ENCODE measurements around the gene TNNT2.

The TNNT2 gene

GRCh38 chr1:201381130-201381529 lies 3.6 kb upstream of the TNNT2 start:
- Histone ChIP-seq H4K8ac (ENCODE audit: low read depth, low read length) (no peak overlapping the region), H3K4me1 (ENCODE audit: control insufficient read depth, low read depth, low read length) (peaks cover 5% of the 10 kb centered on the region), H3K4me3 (ENCODE audit: low read length) (no peak overlapping the region), H3K79me2 (ENCODE audit: control insufficient read depth, insufficient read depth, low read length) (no peaks in the 10 kb centered on the region), H3K4me2 (ENCODE audit: low read length) (no peak overlapping the region), H3K18ac (ENCODE audit: low read length) (no peak overlapping the region), H3K36me3 (ENCODE audit: control insufficient read depth, insufficient read depth, low read length) (no peaks in the 10 kb centered on the region), H3K27me3 (ENCODE audit: insufficient read depth, low read length, poor library complexity) (no peaks in the 10 kb centered on the region), H3K4ac (ENCODE audit: low read depth, low read length) (no peak overlapping the region), H2BK120ac (ENCODE audit: low read depth, low read length) (no peak overlapping the region), H3K56ac (ENCODE audit: low read length) (no peak overlapping the region), H2BK15ac (replicated peaks; ENCODE audit: low read depth) (no peak overlapping the region), H2AK5ac (ENCODE audit: low read length) (no peak overlapping the region), H3K79me1 (ENCODE audit: low read length) (no peaks in the 10 kb centered on the region), H3K23ac (ENCODE audit: low read length) (no peak overlapping the region), H3K9ac (ENCODE audit: low read length) (no peak overlapping the region), H2BK5ac (ENCODE audit: low read length) (no peak overlapping the region), H3K27ac (ENCODE audit: low read depth, low read length) (no peak overlapping the region), H4K5ac (ENCODE audit: low read length) (no peak overlapping the region)
- no CpG with 5 or more reads among the region's 7 CpGs for whole genome bisulfite sequencing (ENCODE audit: extremely low coverage, insufficient coverage, low lambda C conversion rate)
- no peak for DNase-seq

DNA sequence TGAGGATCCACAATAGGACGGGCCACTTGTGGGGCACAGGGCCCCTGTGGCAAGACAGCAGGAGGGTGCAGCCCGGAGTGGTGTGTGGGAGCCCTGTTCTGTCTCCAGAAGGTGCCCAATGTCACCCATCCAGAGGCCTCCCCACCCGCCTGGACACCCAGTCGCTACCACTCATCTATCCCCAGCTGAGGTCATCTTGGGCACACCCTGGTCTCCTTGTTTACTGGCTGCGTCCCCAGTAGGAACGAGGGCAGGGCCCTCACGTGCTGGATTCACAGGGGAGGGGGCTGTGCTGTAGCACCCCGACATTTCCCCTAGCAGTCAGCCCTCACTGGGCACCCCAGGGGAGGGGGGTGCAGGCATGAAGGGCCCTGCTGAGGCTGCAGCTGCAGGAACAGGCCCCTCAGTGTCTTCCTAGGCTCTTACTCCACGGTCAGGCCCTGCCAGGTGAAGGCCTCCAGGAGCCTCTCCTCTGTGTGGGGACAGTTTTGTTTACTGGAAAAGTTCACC lies 2.3 kb upstream of the TNNT2 start:
- Histone ChIP-seq H3K18ac (ENCODE audit: low read length) (no peak overlapping the region), H3K27me3 (ENCODE audit: insufficient read depth, low read length, poor library complexity) (no peaks in the 10 kb centered on the region), H3K27ac (ENCODE audit: low read depth, low read length) (no peak overlapping the region), H3K4me2 (ENCODE audit: low read length) (no peak overlapping the region), H3K23ac (ENCODE audit: low read length) (no peak overlapping the region), H4K5ac (ENCODE audit: low read length) (no peak overlapping the region), H4K8ac (ENCODE audit: low read depth, low read length) (no peak overlapping the region), H3K9ac (ENCODE audit: low read length) (no peak overlapping the region), H3K4me1 (ENCODE audit: control insufficient read depth, low read depth, low read length) (peaks cover 14% of the 10 kb centered on the region), H3K56ac (ENCODE audit: low read length) (no peak overlapping the region), H3K4ac (ENCODE audit: low read depth, low read length) (no peak overlapping the region), H2AK5ac (ENCODE audit: low read length) (no peak overlapping the region), H3K4me3 (ENCODE audit: low read length) (no peak overlapping the region), H3K36me3 (ENCODE audit: control insufficient read depth, insufficient read depth, low read length) (no peaks in the 10 kb centered on the region), H2BK15ac (replicated peaks; ENCODE audit: low read depth) (no peak overlapping the region), H2BK120ac (ENCODE audit: low read depth, low read length) (no peak overlapping the region), H3K79me2 (ENCODE audit: control insufficient read depth, insufficient read depth, low read length) (no peaks in the 10 kb centered on the region), H2BK5ac (ENCODE audit: low read length) (no peak overlapping the region), H3K79me1 (ENCODE audit: low read length) (no peaks in the 10 kb centered on the region)
- WGBS (ENCODE audit: extremely low coverage, insufficient coverage, low lambda C conversion rate), result no CpG with 5 or more reads among the region's 9 CpGs
- no peak for DNase-seq

DNA sequence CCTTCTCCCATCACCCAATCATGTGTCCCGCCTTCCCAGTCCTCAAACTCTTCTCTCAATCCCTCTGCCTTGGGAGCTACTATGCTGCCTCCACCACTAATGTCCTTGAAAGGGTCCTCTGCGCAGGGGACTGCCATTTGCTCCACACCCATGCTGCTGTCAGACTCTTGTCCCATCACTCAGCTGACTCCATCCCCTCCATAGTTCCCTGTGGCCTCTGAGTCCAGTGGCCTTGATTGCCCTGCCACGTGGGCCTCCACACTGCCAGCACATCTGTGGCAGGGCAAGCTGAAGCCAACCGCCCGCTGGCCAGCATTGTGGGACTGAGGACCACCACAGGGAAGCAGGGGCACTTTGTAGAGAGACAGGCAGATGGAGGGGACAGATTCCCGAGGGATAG lies 1.3 kb upstream of the TNNT2 start:
- Histone ChIP-seq H3K4me2 (ENCODE audit: low read length) (no peak overlapping the region), H2BK15ac (replicated peaks; ENCODE audit: low read depth) (no peak overlapping the region), H3K9ac (ENCODE audit: low read length) (no peak overlapping the region), H4K5ac (ENCODE audit: low read length) (no peak overlapping the region), H2BK5ac (ENCODE audit: low read length) (no peak overlapping the region), H3K4ac (ENCODE audit: low read depth, low read length) (no peak overlapping the region), H3K79me2 (ENCODE audit: control insufficient read depth, insufficient read depth, low read length) (no peaks in the 10 kb centered on the region), H3K27me3 (ENCODE audit: insufficient read depth, low read length, poor library complexity) (no peaks in the 10 kb centered on the region), H3K36me3 (ENCODE audit: control insufficient read depth, insufficient read depth, low read length) (no peaks in the 10 kb centered on the region), H3K4me1 (ENCODE audit: control insufficient read depth, low read depth, low read length) (peaks cover 19% of the 10 kb centered on the region), H3K18ac (ENCODE audit: low read length) (no peak overlapping the region), H3K56ac (ENCODE audit: low read length) (no peak overlapping the region), H4K8ac (ENCODE audit: low read depth, low read length) (no peak overlapping the region), H2BK120ac (ENCODE audit: low read depth, low read length) (no peak overlapping the region), H3K23ac (ENCODE audit: low read length) (no peak overlapping the region), H3K4me3 (ENCODE audit: low read length) (no peak overlapping the region), H3K27ac (ENCODE audit: low read depth, low read length) (no peak overlapping the region), H2AK5ac (ENCODE audit: low read length) (no peak overlapping the region), H3K79me1 (ENCODE audit: low read length) (no peaks in the 10 kb centered on the region)
- DNase-seq, result no peak
- no CpG with 5 or more reads among the region's 6 CpGs for WGBS (ENCODE audit: extremely low coverage, insufficient coverage, low lambda C conversion rate)

- Histone ChIP-seq H3K9ac (ENCODE audit: low read length) (no peak overlapping the region), H3K4me3 (ENCODE audit: low read length) (no peak overlapping the region), H3K27me3 (ENCODE audit: insufficient read depth, low read length, poor library complexity) (no peaks in the 10 kb centered on the region), H2BK5ac (ENCODE audit: low read length) (no peak overlapping the region), H3K18ac (ENCODE audit: low read length) (no peak overlapping the region), H3K79me1 (ENCODE audit: low read length) (no peaks in the 10 kb centered on the region), H3K23ac (ENCODE audit: low read length) (no peak overlapping the region), H2AK5ac (ENCODE audit: low read length) (no peak overlapping the region), H3K79me2 (ENCODE audit: control insufficient read depth, insufficient read depth, low read length) (no peaks in the 10 kb centered on the region), H4K8ac (ENCODE audit: low read depth, low read length) (no peak overlapping the region), H3K4me2 (ENCODE audit: low read length) (no peak overlapping the region), H2BK15ac (replicated peaks; ENCODE audit: low read depth) (no peak overlapping the region), H3K27ac (ENCODE audit: low read depth, low read length) (peak overlapping the region; percentile 80), H2BK120ac (ENCODE audit: low read depth, low read length) (no peak overlapping the region), H3K36me3 (ENCODE audit: control insufficient read depth, insufficient read depth, low read length) (no peaks in the 10 kb centered on the region), H3K4ac (ENCODE audit: low read depth, low read length) (no peak overlapping the region), H3K4me1 (ENCODE audit: control insufficient read depth, low read depth, low read length) (peaks cover 19% of the 10 kb centered on the region), H3K56ac (ENCODE audit: low read length) (peak overlapping the region; percentile 71), H4K5ac (ENCODE audit: low read length) (no peak overlapping the region)
- DNase-seq, result peak; percentile 97
- no CpG with 5 or more reads among the region's 11 CpGs for WGBS (ENCODE audit: extremely low coverage, insufficient coverage, low lambda C conversion rate)
These were observed 761 bp downstream of the TNNT2 start for GRCh38 chr1:201376464-201377374.

DNA sequence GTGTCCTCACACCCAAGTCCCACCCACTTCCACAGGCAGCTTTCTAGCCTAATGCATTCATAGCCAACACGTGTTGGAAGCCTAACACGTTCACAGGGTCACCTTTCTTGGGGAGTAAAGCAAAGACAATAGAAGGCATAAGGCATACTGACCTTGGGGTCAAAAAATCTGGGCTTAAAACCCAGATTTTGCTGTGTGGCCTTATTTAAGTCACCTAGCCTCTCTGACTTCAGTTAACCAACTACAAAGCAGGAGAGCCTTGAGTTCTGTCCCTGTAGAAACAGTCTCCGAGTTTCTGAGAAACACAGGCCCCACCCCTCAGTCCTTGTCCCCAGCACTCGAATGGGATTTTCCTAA lies 1.4 kb downstream of the TNNT2 start:
- H3K79me2 ChIP-seq (ENCODE audit: control insufficient read depth, insufficient read depth, low read length), result no peaks in the 10 kb centered on the region
- no peak overlapping the region for H3K4me3 ChIP-seq (ENCODE audit: low read length)
- H3K4me2 ChIP-seq (ENCODE audit: low read length), result peak overlapping the region; percentile 12
- H3K27ac ChIP-seq (ENCODE audit: low read depth, low read length), result peak overlapping the region; percentile 80
- H3K4me1 ChIP-seq (ENCODE audit: control insufficient read depth, low read depth, low read length), result peaks cover 19% of the 10 kb centered on the region
- no CpG with 5 or more reads among the region's 4 CpGs for WGBS (ENCODE audit: extremely low coverage, insufficient coverage, low lambda C conversion rate)
- H2AK5ac ChIP-seq (ENCODE audit: low read length), result peak overlapping the region; percentile 28
- H2BK5ac ChIP-seq (ENCODE audit: low read length), result peak overlapping the region; percentile 64
- peak overlapping the region; percentile 42 for H3K9ac ChIP-seq (ENCODE audit: low read length)
- peak overlapping the region; percentile 18 for H3K18ac ChIP-seq (ENCODE audit: low read length)
- no peak for DNase-seq
- H3K4ac ChIP-seq (ENCODE audit: low read depth, low read length), result no peak overlapping the region
- no peaks in the 10 kb centered on the region for H3K36me3 ChIP-seq (ENCODE audit: control insufficient read depth, insufficient read depth, low read length)
- H3K27me3 ChIP-seq (ENCODE audit: insufficient read depth, low read length, poor library complexity), result no peaks in the 10 kb centered on the region
- no peaks in the 10 kb centered on the region for H3K79me1 ChIP-seq (ENCODE audit: low read length)
- no peak overlapping the region for H2BK15ac ChIP-seq (replicated peaks; ENCODE audit: low read depth)
- peak overlapping the region; percentile 89 for H3K23ac ChIP-seq (ENCODE audit: low read length)
- H3K56ac ChIP-seq (ENCODE audit: low read length), result peak overlapping the region; percentile 71
- H2BK120ac ChIP-seq (ENCODE audit: low read depth, low read length), result no peak overlapping the region
- no peak overlapping the region for H4K8ac ChIP-seq (ENCODE audit: low read depth, low read length)
- no peak overlapping the region for H4K5ac ChIP-seq (ENCODE audit: low read length)
